Hematopoietic multipotent progenitor cell treated with erythropoietin and hydrocortisone succinate and interleukin-3 and kit ligand, for 15 days (in vitro differentiated cells): Measurements from ENCODE around the gene STK39.

Experiments used
- DNase-seq: peaks from one replicate; pipeline ENCODE4 v3.0.0-alpha.2; 2015; ENCODE audit warnings: low spot score

Gene STK39

GRCh38 chr2:168208652-168209051 is 38.7 kb downstream of the STK39 start:
- DNase-seq = no peak

- DNase-seq = no peak
These were observed 39.5 kb downstream of the STK39 start for GRCh38 chr2:168207851-168208250.

GRCh38 chr2:168203762-168204693 is 43.4 kb downstream of the STK39 start:
- DNase-seq = no peak

GRCh38 chr2:168201584-168202116 is 45.7 kb downstream of the STK39 start:
- no peak for DNase-seq

- DNase-seq = no peak
These were observed 46.3 kb downstream of the STK39 start for GRCh38 chr2:168200930-168201583.

- no peak for DNase-seq
These were observed 48.8 kb downstream of the STK39 start for GRCh38 chr2:168198476-168199207.

GRCh38 chr2:168196764-168197180 is 50.6 kb downstream of the STK39 start:
- DNase-seq = no peak

GRCh38 chr2:168194784-168195522 is 52.4 kb downstream of the STK39 start:
- DNase-seq = no peak

GRCh38 chr2:168192839-168193616 is 54.4 kb downstream of the STK39 start:
- no peak for DNase-seq

- DNase-seq = no peak
These were observed 55.2 kb downstream of the STK39 start for GRCh38 chr2:168191955-168192785.

- DNase-seq = no peak
These were observed 56.6 kb downstream of the STK39 start for GRCh38 chr2:168190590-168191336.

GRCh38 chr2:168189835-168190569 is 57.4 kb downstream of the STK39 start:
- no peak for DNase-seq

- DNase-seq = no peak
These were observed 59.4 kb downstream of the STK39 start for GRCh38 chr2:168188002-168188401.

- DNase-seq = no peak
These were observed 60.9 kb downstream of the STK39 start for GRCh38 chr2:168186452-168186851.

GRCh38 chr2:168185583-168186274 is 61.7 kb downstream of the STK39 start:
- DNase-seq = no peak

- no peak for DNase-seq
These were observed 62.5 kb downstream of the STK39 start for GRCh38 chr2:168184681-168185513.
